Omental fat pad (tissue), 4 donors: Measurements from ENCODE around the gene KANSL3. TPM values are rescaled to one million over a fixed set of nuclear protein-coding genes. Genes with fewer than 3 reads are reported as not detected.

Experiments
- ATAC-seq: fragments of 150-250 bp; one replicate; pipeline ENCODE4 v1.9.1; 2016; ENCODE audit warnings: mild to moderate bottlenecking, moderate library complexity; ENCODE audit not compliant: low FRiP score
- DNase-seq: peaks from one replicate; pipeline ENCODE4 v3.0.0-alpha.2; 2019; ENCODE audit warnings: low spot score
- total RNA-seq, 4 donors: library from RNA; depleted of rRNA; stranded (reverse); fragments of >200 nt; gene quantifications; one replicate each; pipeline ENCODE4 v1.1.0, GENCODE V29; 2016
- TF ChIP-seq, protein P1 (sequence below), 3 donors: fragments of 450-650 bp; IDR thresholded peaks; one replicate each; pipeline ENCODE4 v1.5.1; 2016 to 2017; ENCODE audit warnings: antibody characterized with exemption in 3 of 3, mild to moderate bottlenecking in 3 of 3, moderate library complexity in 2 of 3

KANSL3 gene
- total RNA-seq, 4 donors from 2014 or later = 35.7 to 48.4 (median 39.0) TPM

DNA sequence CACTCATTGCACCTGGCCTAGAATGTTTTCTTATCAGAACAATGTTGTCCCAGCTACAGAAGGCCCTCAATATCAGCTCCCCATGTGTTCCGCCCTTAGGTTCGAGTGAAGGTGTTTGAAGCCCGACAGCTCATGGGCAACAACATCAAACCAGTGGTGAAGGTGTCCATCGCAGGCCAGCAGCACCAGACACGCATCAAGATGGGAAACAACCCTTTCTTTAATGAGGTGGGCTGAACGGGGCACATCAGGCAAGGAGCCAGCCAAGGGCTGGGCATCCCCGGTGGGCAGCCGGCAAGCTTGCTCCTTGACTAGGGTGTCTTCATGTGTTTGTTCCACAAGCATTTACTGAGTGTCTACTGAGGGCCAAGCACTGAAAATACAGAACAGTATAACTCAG is 13.7 kb upstream of the KANSL3 start:
- no peak for ATAC-seq
- no peak for DNase-seq

DNA sequence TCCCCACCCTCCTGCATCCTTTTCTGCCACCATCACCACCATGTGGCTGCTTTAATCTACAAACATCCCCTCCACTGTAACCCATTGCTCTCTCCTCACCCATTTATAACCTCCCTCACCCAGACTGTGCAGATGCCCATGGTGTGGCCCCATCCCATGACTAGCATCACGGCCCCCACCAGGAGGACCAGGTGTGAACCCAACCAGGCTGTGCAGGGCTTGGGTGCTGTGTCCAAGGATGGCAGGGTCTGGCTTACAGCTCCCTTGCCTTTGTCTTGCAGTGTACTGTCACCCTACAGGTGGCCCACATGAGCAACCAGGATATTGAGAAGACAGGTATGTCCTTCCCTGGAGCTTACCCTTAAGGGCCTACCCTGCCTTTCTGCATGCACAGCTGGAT is 11.2 kb upstream of the KANSL3 start:
- DNase-seq (no peak), ATAC-seq (no peak)
- TF ChIP-seq, protein P1, sequence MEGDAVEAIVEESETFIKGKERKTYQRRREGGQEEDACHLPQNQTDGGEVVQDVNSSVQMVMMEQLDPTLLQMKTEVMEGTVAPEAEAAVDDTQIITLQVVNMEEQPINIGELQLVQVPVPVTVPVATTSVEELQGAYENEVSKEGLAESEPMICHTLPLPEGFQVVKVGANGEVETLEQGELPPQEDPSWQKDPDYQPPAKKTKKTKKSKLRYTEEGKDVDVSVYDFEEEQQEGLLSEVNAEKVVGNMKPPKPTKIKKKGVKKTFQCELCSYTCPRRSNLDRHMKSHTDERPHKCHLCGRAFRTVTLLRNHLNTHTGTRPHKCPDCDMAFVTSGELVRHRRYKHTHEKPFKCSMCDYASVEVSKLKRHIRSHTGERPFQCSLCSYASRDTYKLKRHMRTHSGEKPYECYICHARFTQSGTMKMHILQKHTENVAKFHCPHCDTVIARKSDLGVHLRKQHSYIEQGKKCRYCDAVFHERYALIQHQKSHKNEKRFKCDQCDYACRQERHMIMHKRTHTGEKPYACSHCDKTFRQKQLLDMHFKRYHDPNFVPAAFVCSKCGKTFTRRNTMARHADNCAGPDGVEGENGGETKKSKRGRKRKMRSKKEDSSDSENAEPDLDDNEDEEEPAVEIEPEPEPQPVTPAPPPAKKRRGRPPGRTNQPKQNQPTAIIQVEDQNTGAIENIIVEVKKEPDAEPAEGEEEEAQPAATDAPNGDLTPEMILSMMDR (IDR thresholded peaks at IDR 0.05) = no peak

More for the DNA sequence above, 13.7 kb upstream of the KANSL3 start:
- TF ChIP-seq, protein P1 (IDR thresholded peaks at IDR 0.05) = no peak

DNA sequence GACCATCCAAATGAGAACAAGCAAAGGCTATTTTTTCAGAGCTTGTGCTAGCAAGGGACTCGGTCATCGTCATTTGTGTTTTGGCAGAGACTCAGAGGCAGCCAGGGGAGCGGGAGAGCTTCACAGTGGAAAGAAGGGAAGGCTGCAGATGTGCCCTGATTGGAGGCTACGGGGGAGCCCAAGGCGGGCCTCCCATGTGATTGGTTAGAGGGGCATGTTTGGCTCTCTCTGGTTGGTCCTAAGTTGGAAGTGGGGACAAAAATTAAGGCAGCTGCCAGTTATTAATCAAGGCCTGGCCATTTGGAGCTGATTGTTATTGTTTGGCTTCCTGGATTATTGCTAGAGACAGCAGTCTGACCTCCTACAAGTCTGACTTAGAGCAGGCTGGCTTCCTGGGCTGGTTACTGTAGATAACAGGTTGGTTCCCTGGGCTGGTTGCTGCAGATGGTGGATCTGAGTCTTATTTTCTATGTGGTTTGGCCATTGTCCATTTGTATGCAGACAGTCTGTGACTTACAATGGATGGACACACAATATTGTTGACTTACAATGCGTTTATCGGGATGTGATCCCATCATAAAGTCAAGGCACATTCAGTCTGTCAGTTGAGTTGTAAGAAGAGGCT is 10.3 kb upstream of the KANSL3 start:
- TF ChIP-seq, protein P1 (IDR thresholded peaks at IDR 0.05) = no peak
- DNase-seq (no peak), ATAC-seq (no peak)

DNA sequence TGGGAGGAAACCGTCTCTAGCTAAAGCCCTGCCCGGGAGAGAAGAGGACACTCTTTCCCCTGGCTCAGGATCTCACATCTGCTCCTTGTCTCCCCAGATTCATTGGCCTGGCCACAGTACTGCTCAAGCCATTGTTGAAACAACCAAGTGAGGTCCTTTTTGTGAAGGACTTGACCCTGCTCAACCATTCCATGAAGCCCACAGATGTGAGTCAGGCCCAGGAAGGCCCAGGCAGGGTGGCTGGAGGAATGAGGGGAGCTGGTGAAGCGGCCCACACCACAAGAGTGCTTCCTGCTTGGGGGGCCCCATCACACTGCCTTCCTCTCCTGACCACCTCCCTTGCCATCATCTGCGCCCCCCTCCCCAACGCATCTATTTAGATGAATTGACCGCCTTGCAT is 9.6 kb upstream of the KANSL3 start:
- no peak for ATAC-seq
- no peak for DNase-seq
- TF ChIP-seq, protein P1 (IDR thresholded peaks at IDR 0.05) = no peak

DNA sequence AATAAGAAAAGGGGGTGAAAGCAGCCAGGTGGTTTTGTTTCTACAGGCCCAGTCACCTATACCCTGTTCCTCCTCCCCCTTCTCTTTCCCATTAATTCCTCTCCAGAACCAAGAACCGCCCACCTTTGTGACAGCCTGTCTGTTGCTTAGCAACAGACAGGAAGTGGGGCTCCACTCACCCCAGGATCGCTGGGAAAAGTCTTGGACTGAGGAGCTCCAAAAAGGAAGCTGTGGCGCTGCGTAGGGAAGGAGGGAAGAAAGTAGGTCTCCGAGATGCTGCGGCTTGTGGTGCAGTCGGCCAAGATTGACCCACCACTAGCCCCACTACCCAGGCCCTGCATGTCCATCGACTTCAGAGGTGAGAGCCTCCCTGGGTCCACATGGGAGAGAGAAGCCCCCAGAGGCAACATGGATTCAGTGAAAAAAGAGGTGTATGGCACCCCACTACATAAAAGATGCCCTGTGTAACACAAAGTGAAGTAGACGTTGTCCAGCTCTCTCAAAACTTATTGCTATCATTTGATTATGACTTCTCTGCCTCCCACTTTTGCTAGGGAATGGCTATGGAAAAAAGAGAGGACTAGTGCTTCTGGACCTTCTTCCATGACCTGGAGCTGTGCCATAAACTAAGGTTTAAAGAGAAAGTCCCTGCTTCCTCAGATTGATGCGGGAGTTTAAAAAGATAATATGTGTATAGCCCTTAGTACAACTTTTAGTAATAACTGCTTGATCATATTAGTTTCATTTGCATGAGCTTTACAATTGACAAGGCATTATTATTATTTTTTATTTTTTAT is 4.7 kb upstream of the KANSL3 start, which contains the start of gene FER1L5:
TSS of gene FER1L5 (plus strand) at position 201 of the 797 bp plus-strand sequence. CDS start at position 274, 73 bp downstream.
- DNase-seq = no peak
- TF ChIP-seq, protein P1 (IDR thresholded peaks at IDR 0.05) = no peak
- no peak for ATAC-seq

DNA sequence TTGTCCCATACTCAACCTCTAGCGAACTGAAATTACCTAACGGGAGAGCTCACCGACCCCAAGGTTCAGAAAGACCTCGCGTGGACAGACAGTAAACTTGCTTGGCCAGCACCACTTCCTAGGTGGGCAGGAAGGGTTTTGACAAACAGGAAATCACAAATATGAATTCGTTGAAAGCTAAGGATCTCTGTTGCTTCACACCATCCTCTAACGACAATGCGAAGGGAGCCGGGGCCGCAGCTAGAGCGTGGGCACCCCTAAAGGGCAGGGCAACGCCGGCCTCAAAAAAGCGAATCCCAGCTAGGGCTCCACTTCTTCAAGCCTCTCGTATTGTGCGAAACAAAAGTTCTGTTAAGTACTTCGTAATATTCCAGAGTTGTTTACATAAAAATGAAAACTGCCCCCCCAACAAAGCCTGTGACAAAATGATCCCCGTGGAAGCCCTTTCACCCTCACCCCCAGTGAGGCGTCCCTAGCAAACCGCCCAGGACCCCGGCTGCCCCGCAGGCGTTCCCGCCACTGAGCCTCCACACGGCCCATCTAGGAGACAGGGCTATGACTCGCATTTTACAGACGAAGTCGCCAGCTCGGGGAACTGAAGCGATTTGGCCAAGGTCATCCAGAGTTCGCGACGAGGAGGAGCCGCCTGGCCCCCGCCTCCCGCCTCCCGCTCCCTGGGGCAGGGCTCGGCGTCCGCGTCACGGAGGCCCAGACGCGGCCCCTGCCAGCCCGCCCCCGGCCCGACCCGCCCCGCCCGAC is 548 bp downstream of the KANSL3 start:
- DNase-seq (peak; percentile 51), ATAC-seq (peak; percentile 94)
- TF ChIP-seq, protein P1 (IDR thresholded peaks at IDR 0.05) = no peak
